Pancreas (tissue), 10 donors: ENCODE measurements around the gene POLR1E. TPM values are rescaled to one million over a fixed set of nuclear protein-coding genes. Genes with fewer than 3 reads are reported as not detected.

Experiments
- ATAC-seq, 4 donors: fragments of 200-7000 bp; cut with Tn5 transposase; one replicate each; pipeline versions ENCODE4 v1.8.0 to v1.9.1; 2020; ENCODE audit warnings: mild to moderate bottlenecking in 4 of 4, moderate library complexity in 4 of 4
- DNase-seq, 6 donors: peaks; one replicate each; pipeline ENCODE4 v3.0.0-alpha.2; 2020
- FAIRE-seq: peaks from 2 replicates; lab custom pipeline; 2012; peaks lifted over from hg19 to GRCh38; lab: Jason Lieb, UNC
- H3K27ac ChIP-seq, 4 donors: fragments of 200-600 bp; sonication (generic); 1 replicate in 3 of 4; 2 replicates in 1 of 4; pipeline versions ENCODE4 v1.5.0 to v1.8.0; 2020
- H3K27me3 ChIP-seq, 4 donors: fragments of 200-600 bp; one replicate each; pipeline ENCODE4 v1.8.0; 2021
- H3K36me3 ChIP-seq, 3 donors: fragments of 200-600 bp; sonication (generic) in 1 of 3; one replicate each; pipeline versions ENCODE4 v1.5.0 to v1.8.0; 2020 to 2021
- H3K4me1 ChIP-seq, 3 donors: fragments of 200-600 bp; one replicate each; pipeline ENCODE4 v1.8.0; 2021
- H3K4me3 ChIP-seq, 4 donors: fragments of 200-600 bp; sonication (generic) in 2 of 4; one replicate each; pipeline versions ENCODE4 v1.5.0 to v1.8.0; 2020 to 2021
- H3K9me3 ChIP-seq, 4 donors: fragments of 200-600 bp; one replicate each; pipeline ENCODE4 v1.8.0; 2021
- CTCF ChIP-seq, 4 donors: fragments of 200-600 bp; sonication (generic) in 3 of 4; IDR thresholded peaks; one replicate each; pipeline versions ENCODE4 v1.5.0 to v1.8.0; 2021; ENCODE audit warnings: antibody characterized with exemption in 4 of 4
- WGBS, 2 donors: extraction: QIAGEN DNeasy Blood & Tissue Kit; methylation state at CpG; one replicate each; pipeline ENCODE4 v1.1.7; 2013; 5-methylcytosine and 5-hydroxymethylcytosine counted together
- intact Hi-C, 3 donors: fragments of 100-400 bp; cut with DNase I; formaldehyde crosslinking; loops; one replicate each; pipeline versions ENCODE4 v1.11.1 to v1.14.2; 2022
- polyA plus RNA-seq, 2 donors: library from polyadenylated mRNA; stranded (reverse); fragments of 200-250 nt; gene quantifications; one replicate each; pipeline ENCODE4 v1.2.3, GENCODE V29; 2013
- total RNA-seq, 6 donors: library from RNA; stranded (reverse); fragmentation: NEBNext Ultra II Directional in 4 of 6; extraction: Animal tissue kit (Norgen Biotek cat#: 25700) in 4 of 6; gene quantifications; one replicate each; pipeline versions ENCODE4 v1.2.1 to v1.2.4, GENCODE V29; 2021 to 2023
- donor health status: healthy with polysubstance abuse.
- donor health status: DM: no; HTN: no; CAD: no; lungs with moderate emphysema.
- donor health status: DM: no; HTN: no; CAD: no.
- donor health status: control.
- donor health status: control.
- donor health status: Bipolar disorder and iron deficiency.
- donor health status: DM: yes; HTN: yes; CAD: no.
- donor health status: DM: no; HTN: no; CAD: no.
- donor health status: DM: no; HTN: no; CAD: no.
- donor health status: DM: yes; HTN: yes; CAD: no.

Gene POLR1E
- total and polyA plus RNA-seq, 8 donors, result 11.9 to 30.1 (median 17.1) TPM

- no peak for TF ChIP-seq CTCF (IDR thresholded peaks at IDR 0.05)
- WGBS, 2 donors, result 46 to 58% methylated on average over 3 of the region's 3 CpGs
- intact Hi-C loops, result loop anchor here in 1 of 3 donors (10.0 kb wide), 1 partner anchor 56 kb away; no protein-coding TSS in a partner anchor
- ATAC-seq, result peak in 2 of 4 donors; percentile 27 to 44
- Histone ChIP-seq H3K4me3 (no peak overlapping the region), H3K27me3 (no peaks in the 10 kb centered on the region), H3K4me1 (peaks cover 0 to 5% (median 0%) of the 10 kb centered on the region in 3 donors), H3K9me3 (no peaks in the 10 kb centered on the region), H3K36me3 (peaks cover 0 to 59% (median 25%) of the 10 kb centered on the region in 3 donors), H3K27ac (no peak overlapping the region)
- no peak for FAIRE-seq
- no peak for DNase-seq
These were observed 47.4 kb upstream of the POLR1E start for GRCh38 chr9:37438359-37438758.

GRCh38 chr9:37441776-37442370 is 43.9 kb upstream of the POLR1E start:
- 88 to 89% methylated on average over 21 of the region's 21 CpGs for WGBS, 2 donors
- TF ChIP-seq CTCF (IDR thresholded peaks at IDR 0.05), result no peak
- H3K36me3 ChIP-seq, result peaks cover 0 to 47% (median 21%) of the 10 kb centered on the region in 3 donors
- no peak for FAIRE-seq
- no peak overlapping the region for H3K4me3 ChIP-seq
- H3K4me1 ChIP-seq, result peaks cover 0 to 15% (median 13%) of the 10 kb centered on the region in 3 donors
- ATAC-seq, result no peak
- no peaks in the 10 kb centered on the region for H3K9me3 ChIP-seq
- no peaks in the 10 kb centered on the region for H3K27me3 ChIP-seq
- intact Hi-C loops, result no loop called here
- H3K27ac ChIP-seq, result no peak overlapping the region
- no peak for DNase-seq

- ATAC-seq, result no peak
- Histone ChIP-seq H3K27ac (no peak overlapping the region), H3K9me3 (no peaks in the 10 kb centered on the region), H3K27me3 (no peaks in the 10 kb centered on the region), H3K4me3 (no peak overlapping the region), H3K36me3 (peaks cover 0 to 43% (median 21%) of the 10 kb centered on the region in 3 donors), H3K4me1 (peaks cover 0 to 15% (median 13%) of the 10 kb centered on the region in 3 donors)
- intact Hi-C loops, result no loop called here
- 86 to 95% methylated on average over 2 of the region's 2 CpGs for WGBS, 2 donors
- DNase-seq, result no peak
- no peak for FAIRE-seq
- TF ChIP-seq CTCF (IDR thresholded peaks at IDR 0.05), result no peak
These were observed 43.2 kb upstream of the POLR1E start for GRCh38 chr9:37442556-37442955.

GRCh38 chr9:37443566-37443965 is 42.2 kb upstream of the POLR1E start:
- ATAC-seq, result no peak
- 93 to 100% methylated on average over 5 of the region's 5 CpGs for WGBS, 2 donors
- no peak overlapping the region for H3K4me3 ChIP-seq
- DNase-seq, result no peak
- intact Hi-C loops, result no loop called here
- peaks cover 0 to 13% (median 10%) of the 10 kb centered on the region in 3 donors for H3K4me1 ChIP-seq
- H3K9me3 ChIP-seq, result no peaks in the 10 kb centered on the region
- H3K27me3 ChIP-seq, result no peaks in the 10 kb centered on the region
- no peak for TF ChIP-seq CTCF (IDR thresholded peaks at IDR 0.05)
- peaks cover 0 to 36% (median 15%) of the 10 kb centered on the region in 3 donors for H3K36me3 ChIP-seq
- H3K27ac ChIP-seq, result no peak overlapping the region
- FAIRE-seq, result no peak

GRCh38 chr9:37444890-37445289 is 40.9 kb upstream of the POLR1E start:
- FAIRE-seq (no peak), DNase-seq (no peak), ATAC-seq (peak in 2 of 4 donors; percentile 55 to 67)
- Histone ChIP-seq H3K27me3 (no peaks in the 10 kb centered on the region), H3K9me3 (no peaks in the 10 kb centered on the region), H3K27ac (no peak overlapping the region), H3K4me1 (peaks cover 0 to 13% (median 10%) of the 10 kb centered on the region in 3 donors), H3K36me3 (peaks cover 0 to 25% (median 15%) of the 10 kb centered on the region in 3 donors), H3K4me3 (no peak overlapping the region)
- WGBS, 2 donors, result 13 to 15% methylated on average over 2 of the region's 2 CpGs
- no peak for TF ChIP-seq CTCF (IDR thresholded peaks at IDR 0.05)
- intact Hi-C loops, result no loop called here
